Activated CD8-positive, alpha-beta T cell treated with anti-CD3 and anti-CD28 coated beads, Interleukin-2, amount 10 ng/mL, durations not matched to agents 7 days and 5 days (primary cell): Measurements from ENCODE around the gene GLP1R. TPM values are rescaled to one million over a fixed set of nuclear protein-coding genes. Genes with fewer than 3 reads are reported as not detected.

Source experiments
- ATAC-seq: fragments of 150-1000 bp; cut with Tn5 transposase; one replicate; pipeline ENCODE4 v1.10.0; 2021; ENCODE audit warnings: moderate library complexity
- CTCF ChIA-PET: fragments of 350-600 bp; sonication (Branson Sonifier 250); formaldehyde crosslinking; loops from one replicate; lab custom pipeline; 2021; ENCODE audit warnings: antibody characterized with exemption; lab: Charles Lee
- POLR2A ChIA-PET: fragments of 350-600 bp; sonication (Branson Sonifier 250); formaldehyde crosslinking; loops from one replicate; lab custom pipeline; 2021; ENCODE audit warnings: antibody characterized with exemption; lab: Charles Lee
- DNase-seq: peaks from one replicate; pipeline ENCODE4 v3.0.0-alpha.2; 2020
- H3K27ac Mint-ChIP-seq: one replicate; pipeline ENCODE4 v1.8.0; 2021; ENCODE audit warnings: mild to moderate bottlenecking, mixed read lengths
- H3K27me3 Mint-ChIP-seq: one replicate; pipeline ENCODE4 v1.8.0; 2021; ENCODE audit warnings: low read depth, mixed read lengths
- H3K36me3 Mint-ChIP-seq: one replicate; pipeline ENCODE4 v1.8.0; 2021; ENCODE audit warnings: low read depth, mixed read lengths
- H3K4me1 Mint-ChIP-seq: one replicate; pipeline ENCODE4 v1.8.0; 2021; ENCODE audit warnings: low read depth, mixed read lengths
- H3K4me3 Mint-ChIP-seq: one replicate; pipeline ENCODE4 v1.8.0; 2021; ENCODE audit warnings: mild to moderate bottlenecking, mixed read lengths
- H3K9me3 Mint-ChIP-seq: one replicate; pipeline ENCODE4 v1.8.0; 2022; ENCODE audit warnings: mixed read lengths; ENCODE audit not compliant: insufficient read depth
- total RNA-seq, 2 experiments: library from RNA; stranded (reverse); gene quantifications; one replicate each; pipeline ENCODE4 v1.2.3, GENCODE V29; 2021

The GLP1R gene
- total RNA-seq, 2 experiments from 2014 or later, result not detected

GRCh38 chr6:39093149-39093708 lies 44.6 kb downstream of the GLP1R start:
- DNase-seq, result no peak
- Mint-ChIP-seq H3K27ac (no peak overlapping the region), H3K27me3 (peaks cover 41% of the 10 kb centered on the region), H3K36me3 (no peaks in the 10 kb centered on the region), H3K4me3 (no peak overlapping the region), H3K4me1 (no peaks in the 10 kb centered on the region), H3K9me3 (no peaks in the 10 kb centered on the region)
- CTCF ChIA-PET, result interaction anchor here (0.7 to 1.6 kb wide), 5 partner anchors 9 to 221 kb away, joined by 3 to 6 read pairs (median 4); no protein-coding TSS in a partner anchor
- POLR2A ChIA-PET, result interaction anchor here (0.6 to 0.8 kb wide), 2 partner anchors 10 to 20 kb away, joined by 5 to 6 read pairs; no protein-coding TSS in a partner anchor
- ATAC-seq, result no peak

DNA sequence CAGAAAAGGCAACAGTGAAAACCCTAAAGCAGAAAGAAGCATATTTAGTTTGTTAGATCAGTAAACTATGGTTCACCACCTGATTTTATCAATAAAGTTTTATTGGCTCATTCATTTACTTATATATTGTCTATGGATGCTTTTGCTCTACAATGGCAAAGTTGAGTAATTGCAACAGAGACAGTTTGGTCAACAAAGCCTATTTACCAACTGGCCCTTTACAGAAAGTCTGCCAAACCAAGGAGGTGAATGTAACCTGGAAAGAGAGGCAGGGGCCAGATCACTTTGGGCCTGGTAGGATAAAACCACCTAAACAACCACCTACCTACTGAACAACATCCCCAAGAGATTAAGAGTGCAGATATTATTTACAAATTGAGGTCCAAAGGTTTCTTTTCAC lies 47.0 kb downstream of the GLP1R start:
- ChIA-PET CTCF (no interaction called here), POLR2A (no interaction called here)
- Mint-ChIP-seq H3K4me3 (no peak overlapping the region), H3K27me3 (peaks cover 28% of the 10 kb centered on the region), H3K36me3 (no peaks in the 10 kb centered on the region), H3K9me3 (no peaks in the 10 kb centered on the region), H3K4me1 (peaks cover 4% of the 10 kb centered on the region), H3K27ac (no peak overlapping the region)
- DNase-seq, result no peak
- no peak for ATAC-seq

GRCh38 chr6:39100358-39100757 lies 51.8 kb downstream of the GLP1R start:
- H3K27ac Mint-ChIP-seq, result no peak overlapping the region
- POLR2A ChIA-PET, result interaction anchor here (0.5 to 1.4 kb wide), 4 partner anchors 13 to 1927 kb away, joined by 3 to 4 read pairs (median 3); partner anchors contain the start of gene SAYSD1
- peaks cover 4% of the 10 kb centered on the region for H3K27me3 Mint-ChIP-seq
- CTCF ChIA-PET, result interaction anchor here (0.7 to 3.5 kb wide), 9 partner anchors 9 to 210 kb away, joined by 3 to 24 read pairs (median 3); partner anchors contain the start of gene SAYSD1
- DNase-seq, result peak; percentile 66
- H3K36me3 Mint-ChIP-seq, result peaks cover 22% of the 10 kb centered on the region
- no peak overlapping the region for H3K4me3 Mint-ChIP-seq
- no peaks in the 10 kb centered on the region for H3K9me3 Mint-ChIP-seq
- ATAC-seq, result peak; percentile 95
- H3K4me1 Mint-ChIP-seq, result peaks cover 11% of the 10 kb centered on the region

- POLR2A ChIA-PET, result interaction anchor here (0.7 kb wide), 1 partner anchor 187 kb away, joined by 3 read pairs; no protein-coding TSS in a partner anchor
- peaks cover 26% of the 10 kb centered on the region for H3K36me3 Mint-ChIP-seq
- CTCF ChIA-PET, result interaction anchor here (0.9 to 3.5 kb wide), 11 partner anchors 8 to 230 kb away, joined by 3 to 24 read pairs (median 5); partner anchors contain the start of gene SAYSD1
- no peak overlapping the region for H3K4me3 Mint-ChIP-seq
- DNase-seq (no peak), ATAC-seq (no peak)
- no peaks in the 10 kb centered on the region for H3K9me3 Mint-ChIP-seq
- H3K4me1 Mint-ChIP-seq, result peaks cover 11% of the 10 kb centered on the region
- H3K27me3 Mint-ChIP-seq, result peaks cover 4% of the 10 kb centered on the region
- H3K27ac Mint-ChIP-seq, result no peak overlapping the region
Observed at GRCh38 chr6:39102071-39102820, 53.7 kb downstream of the GLP1R start.

DNA sequence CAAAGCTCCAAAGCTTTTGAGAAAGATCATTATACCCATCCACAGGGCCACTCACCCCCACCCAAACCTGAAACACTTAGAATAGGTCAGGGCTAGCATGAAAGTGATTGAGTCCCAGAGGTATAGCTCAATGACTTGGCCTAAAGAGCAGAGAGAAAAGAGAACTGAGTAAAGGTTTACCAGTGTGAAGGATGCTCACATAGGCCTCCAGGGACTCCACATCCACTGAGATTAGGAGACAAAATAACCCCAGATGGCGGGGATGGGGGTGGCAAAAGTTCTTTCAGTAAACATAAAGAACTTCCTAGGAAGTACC lies 54.2 kb downstream of the GLP1R start:
- CTCF ChIA-PET, result interaction anchor here (0.9 to 3.5 kb wide), 10 partner anchors 8 to 230 kb away, joined by 3 to 24 read pairs (median 5); partner anchors contain the start of gene SAYSD1
- POLR2A ChIA-PET, result no interaction called here
- no peak overlapping the region for H3K27ac Mint-ChIP-seq
- DNase-seq, result no peak
- ATAC-seq, result no peak
- peaks cover 26% of the 10 kb centered on the region for H3K36me3 Mint-ChIP-seq
- H3K4me1 Mint-ChIP-seq, result peaks cover 11% of the 10 kb centered on the region
- no peak overlapping the region for H3K4me3 Mint-ChIP-seq
- H3K27me3 Mint-ChIP-seq, result peaks cover 4% of the 10 kb centered on the region
- H3K9me3 Mint-ChIP-seq, result no peaks in the 10 kb centered on the region

DNA sequence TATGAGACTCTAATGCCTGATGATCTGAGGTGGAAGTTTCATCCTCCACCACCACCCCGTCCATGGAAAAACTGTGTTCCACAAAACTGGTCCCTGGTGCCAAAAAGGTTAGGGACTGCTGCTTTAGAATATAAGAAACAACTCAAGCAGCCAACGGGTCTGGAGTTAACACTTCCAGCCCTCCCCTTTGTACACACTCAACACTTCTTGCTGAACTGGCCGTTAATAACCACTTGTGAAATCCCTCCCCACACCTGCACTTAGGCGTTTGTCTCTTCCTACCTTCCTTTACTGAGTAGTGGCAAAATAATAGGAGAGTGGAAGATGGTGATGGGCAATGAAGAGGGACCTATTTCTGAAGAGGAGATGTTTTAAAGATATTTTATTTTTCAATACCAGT lies 55.9 kb downstream of the GLP1R start:
- Mint-ChIP-seq H3K36me3 (peaks cover 31% of the 10 kb centered on the region), H3K4me1 (peaks cover 11% of the 10 kb centered on the region), H3K27me3 (peaks cover 4% of the 10 kb centered on the region), H3K27ac (no peak overlapping the region), H3K9me3 (no peaks in the 10 kb centered on the region), H3K4me3 (no peak overlapping the region)
- DNase-seq (no peak), ATAC-seq (no peak)
- POLR2A ChIA-PET, result no interaction called here
- CTCF ChIA-PET, result no interaction called here

GRCh38 chr6:39107034-39107433 lies 58.5 kb downstream of the GLP1R start:
- Mint-ChIP-seq H3K4me1 (peaks cover 20% of the 10 kb centered on the region), H3K9me3 (no peaks in the 10 kb centered on the region), H3K27me3 (no peaks in the 10 kb centered on the region), H3K27ac (no peak overlapping the region), H3K36me3 (peaks cover 39% of the 10 kb centered on the region), H3K4me3 (no peak overlapping the region)
- ChIA-PET POLR2A (no interaction called here), CTCF (interaction anchor here (0.8 kb wide), 1 partner anchor 14 kb away, joined by 3 read pairs; no protein-coding TSS in a partner anchor)
- DNase-seq, result no peak
- no peak for ATAC-seq

GRCh38 chr6:39107641-39108040 lies 59.1 kb downstream of the GLP1R start:
- CTCF ChIA-PET, result no interaction called here
- peaks cover 26% of the 10 kb centered on the region for H3K4me1 Mint-ChIP-seq

DNA sequence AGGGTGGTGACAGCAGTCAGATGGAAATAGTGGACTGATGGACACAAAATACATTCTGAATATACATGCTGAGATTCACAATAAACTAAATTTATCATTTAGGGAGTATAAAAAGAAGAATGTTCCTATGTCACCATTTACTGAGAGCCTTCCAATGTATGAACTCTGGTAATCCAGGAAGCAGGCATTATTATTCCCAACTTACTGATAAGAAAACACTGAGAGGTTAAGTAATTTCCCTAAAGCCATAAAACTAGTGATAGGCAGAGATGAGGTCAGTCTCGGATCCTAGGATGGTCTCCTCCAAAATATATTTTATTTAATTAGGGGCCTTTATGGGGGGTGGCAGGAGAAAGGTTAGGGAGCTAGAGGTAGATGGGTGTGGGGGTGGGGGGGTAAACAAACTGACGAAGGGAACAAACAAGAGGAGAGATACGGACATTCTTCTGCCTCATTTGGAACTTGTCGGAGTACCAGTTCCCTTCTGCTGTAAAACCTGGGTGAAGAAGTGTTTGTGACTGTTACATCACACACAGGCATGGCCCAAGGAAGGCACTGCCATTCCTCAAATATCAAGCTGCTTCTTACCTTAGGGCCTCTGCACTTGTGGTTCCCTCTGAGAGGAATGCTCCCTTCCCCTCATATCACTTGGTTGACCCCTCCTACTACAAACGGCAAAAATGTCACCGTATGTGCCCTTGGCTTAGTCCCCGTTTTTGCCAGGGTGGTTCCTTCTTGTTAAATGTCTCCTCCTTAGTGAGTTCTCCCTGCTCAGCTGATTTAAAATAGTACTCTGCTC lies 59.7 kb downstream of the GLP1R start:
- ATAC-seq (no peak), DNase-seq (no peak)
- Mint-ChIP-seq H3K27me3 (no peaks in the 10 kb centered on the region), H3K4me1 (peaks cover 31% of the 10 kb centered on the region), H3K9me3 (no peaks in the 10 kb centered on the region), H3K36me3 (peaks cover 31% of the 10 kb centered on the region), H3K27ac (no peak overlapping the region), H3K4me3 (no peak overlapping the region)
- POLR2A ChIA-PET, result no interaction called here
- CTCF ChIA-PET, result no interaction called here

More at GRCh38 chr6:39107641-39108040, 59.1 kb downstream of the GLP1R start:
- Mint-ChIP-seq H3K27ac (no peak overlapping the region), H3K4me3 (no peak overlapping the region), H3K27me3 (no peaks in the 10 kb centered on the region), H3K36me3 (peaks cover 36% of the 10 kb centered on the region), H3K9me3 (no peaks in the 10 kb centered on the region)
- no peak for DNase-seq
- POLR2A ChIA-PET, result no interaction called here
- ATAC-seq, result no peak

DNA sequence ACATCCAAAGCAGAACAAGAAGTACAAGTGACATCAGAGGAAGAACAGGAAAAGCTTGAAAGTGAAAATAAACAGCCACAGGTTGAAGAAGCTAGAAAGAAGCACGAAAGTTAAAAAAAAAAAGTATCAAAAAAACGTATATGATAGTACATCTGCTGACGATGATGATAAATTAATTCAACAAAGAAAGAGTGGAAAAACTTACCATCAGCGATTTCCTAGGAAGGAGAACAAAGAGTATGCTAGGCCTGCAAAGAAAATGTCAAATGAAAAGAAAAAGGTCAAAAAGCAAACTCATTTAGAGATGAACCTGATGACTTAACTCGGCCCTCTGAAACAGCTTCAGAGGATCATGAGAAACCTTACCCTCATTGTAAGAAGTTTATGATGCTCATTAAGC lies 62.7 kb downstream of the GLP1R start:
- H3K4me1 Mint-ChIP-seq, result peaks cover 50% of the 10 kb centered on the region
- POLR2A ChIA-PET, result no interaction called here
- H3K36me3 Mint-ChIP-seq, result peaks cover 13% of the 10 kb centered on the region
- DNase-seq (no peak), ATAC-seq (no peak)
- H3K9me3 Mint-ChIP-seq, result no peaks in the 10 kb centered on the region
- H3K27me3 Mint-ChIP-seq, result no peaks in the 10 kb centered on the region
- CTCF ChIA-PET, result interaction anchor here (0.7 to 3.7 kb wide), 10 partner anchors 10 to 192 kb away, joined by 3 to 24 read pairs (median 3); no protein-coding TSS in a partner anchor
- peak overlapping the region; percentile 61 for H3K4me3 Mint-ChIP-seq
- peak overlapping the region; percentile 92 for H3K27ac Mint-ChIP-seq

GRCh38 chr6:39113788-39114187 lies 65.2 kb downstream of the GLP1R start:
- H3K27ac Mint-ChIP-seq, result peak overlapping the region; percentile 96
- no peaks in the 10 kb centered on the region for H3K9me3 Mint-ChIP-seq
- peaks cover 11% of the 10 kb centered on the region for H3K36me3 Mint-ChIP-seq
- H3K4me1 Mint-ChIP-seq, result peaks cover 58% of the 10 kb centered on the region
- H3K27me3 Mint-ChIP-seq, result no peaks in the 10 kb centered on the region
- DNase-seq (no peak), ATAC-seq (no peak)
- ChIA-PET CTCF (interaction anchor here (0.7 to 2.5 kb wide), 6 partner anchors 11 to 197 kb away, joined by 3 to 12 read pairs (median 4); no protein-coding TSS in a partner anchor), POLR2A (interaction anchor here (1.2 to 1.7 kb wide), 2 partner anchors 14 to 114 kb away, joined by 4 to 11 read pairs; no protein-coding TSS in a partner anchor)
- peak overlapping the region; percentile 87 for H3K4me3 Mint-ChIP-seq
